ENCODE data around the gene PDHX. TPM values are rescaled to one million over a fixed set of nuclear protein-coding genes. Genes with fewer than 3 reads are reported as not detected.
A peak's percentile ranks its signal among the peaks of the same experiment; 100 is the strongest.

PDHX gene
- total RNA-seq, 1 donor from 2014 or later = 34.6 TPM

DNA sequence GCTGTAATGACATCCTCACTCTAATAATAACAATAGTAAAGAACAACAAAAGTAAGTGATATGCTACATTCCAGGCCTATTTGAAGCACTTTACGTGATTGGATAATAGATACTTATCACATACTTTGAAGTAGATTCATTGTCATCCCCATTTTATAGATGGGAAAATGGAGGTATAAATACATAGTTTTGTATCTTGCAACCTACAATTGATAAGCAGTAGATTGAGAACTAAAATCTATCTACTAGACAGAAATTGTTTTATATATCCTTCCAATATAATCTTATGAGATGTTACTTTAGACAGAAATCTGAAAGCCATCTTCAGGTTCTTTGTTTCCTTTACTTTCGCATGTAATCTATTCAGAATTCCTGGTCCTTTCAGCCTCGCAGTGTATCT lies 118.0 kb downstream of the PDHX start:
- no peaks in the 10 kb centered on the region for H3K27me3 Mint-ChIP-seq (ENCODE audit: unreplicated experiment)
- H3K4me1 Mint-ChIP-seq (ENCODE audit: unreplicated experiment) = peaks cover 42% of the 10 kb centered on the region
- no peak for DNase-seq (ENCODE audit: extremely low spot score, unreplicated experiment)
- peaks cover 12% of the 10 kb centered on the region for H3K9me3 Mint-ChIP-seq (ENCODE audit: unreplicated experiment)
- no peak overlapping the region for H3K27ac Mint-ChIP-seq (ENCODE audit: unreplicated experiment)
- no peak overlapping the region for H3K4me3 Mint-ChIP-seq (ENCODE audit: unreplicated experiment)
- H3K36me3 Mint-ChIP-seq (ENCODE audit: unreplicated experiment) = no peaks in the 10 kb centered on the region
- TF ChIP-seq, protein P1, sequence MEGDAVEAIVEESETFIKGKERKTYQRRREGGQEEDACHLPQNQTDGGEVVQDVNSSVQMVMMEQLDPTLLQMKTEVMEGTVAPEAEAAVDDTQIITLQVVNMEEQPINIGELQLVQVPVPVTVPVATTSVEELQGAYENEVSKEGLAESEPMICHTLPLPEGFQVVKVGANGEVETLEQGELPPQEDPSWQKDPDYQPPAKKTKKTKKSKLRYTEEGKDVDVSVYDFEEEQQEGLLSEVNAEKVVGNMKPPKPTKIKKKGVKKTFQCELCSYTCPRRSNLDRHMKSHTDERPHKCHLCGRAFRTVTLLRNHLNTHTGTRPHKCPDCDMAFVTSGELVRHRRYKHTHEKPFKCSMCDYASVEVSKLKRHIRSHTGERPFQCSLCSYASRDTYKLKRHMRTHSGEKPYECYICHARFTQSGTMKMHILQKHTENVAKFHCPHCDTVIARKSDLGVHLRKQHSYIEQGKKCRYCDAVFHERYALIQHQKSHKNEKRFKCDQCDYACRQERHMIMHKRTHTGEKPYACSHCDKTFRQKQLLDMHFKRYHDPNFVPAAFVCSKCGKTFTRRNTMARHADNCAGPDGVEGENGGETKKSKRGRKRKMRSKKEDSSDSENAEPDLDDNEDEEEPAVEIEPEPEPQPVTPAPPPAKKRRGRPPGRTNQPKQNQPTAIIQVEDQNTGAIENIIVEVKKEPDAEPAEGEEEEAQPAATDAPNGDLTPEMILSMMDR (IDR thresholded peaks at IDR 0.05) = no peak

GRCh38 chr11:35035894-35036408 lies 119.5 kb downstream of the PDHX start:
- Mint-ChIP-seq H3K27ac (ENCODE audit: unreplicated experiment) (peak overlapping the region; percentile 69), H3K9me3 (ENCODE audit: unreplicated experiment) (peaks cover 12% of the 10 kb centered on the region)
- DNase-seq (ENCODE audit: extremely low spot score, unreplicated experiment) = no peak

DNA sequence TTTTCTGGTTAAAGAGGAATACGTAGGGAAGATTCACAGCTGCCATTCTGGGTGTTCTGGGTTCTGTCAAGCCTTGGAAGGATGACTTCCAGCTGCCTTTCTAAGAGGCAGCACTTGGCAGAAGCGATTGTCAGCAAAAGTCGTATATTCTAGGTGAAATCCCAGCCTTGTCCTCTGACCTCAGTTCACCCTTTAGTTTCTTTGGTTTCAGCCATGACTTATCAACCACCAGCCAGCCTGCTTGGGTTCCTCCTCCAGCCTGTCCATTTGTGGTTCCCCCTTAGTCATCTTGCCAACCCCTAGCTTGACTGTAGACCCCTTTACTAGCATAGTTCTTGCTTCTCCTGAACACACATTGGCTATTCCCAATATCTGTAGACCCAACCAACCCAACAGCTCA lies 120.2 kb downstream of the PDHX start:
- Mint-ChIP-seq H3K9me3 (ENCODE audit: unreplicated experiment) (peaks cover 12% of the 10 kb centered on the region), H3K27me3 (ENCODE audit: unreplicated experiment) (no peaks in the 10 kb centered on the region), H3K4me3 (ENCODE audit: unreplicated experiment) (no peak overlapping the region), H3K4me1 (ENCODE audit: unreplicated experiment) (peaks cover 41% of the 10 kb centered on the region), H3K27ac (ENCODE audit: unreplicated experiment) (peak overlapping the region; percentile 69), H3K36me3 (ENCODE audit: unreplicated experiment) (no peaks in the 10 kb centered on the region)
- TF ChIP-seq, protein P1 (IDR thresholded peaks at IDR 0.05) = no peak
- DNase-seq (ENCODE audit: extremely low spot score, unreplicated experiment) = no peak

More at GRCh38 chr11:35035894-35036408, 119.5 kb downstream of the PDHX start:
- H3K36me3 Mint-ChIP-seq (ENCODE audit: unreplicated experiment) = no peaks in the 10 kb centered on the region
- peaks cover 40% of the 10 kb centered on the region for H3K4me1 Mint-ChIP-seq (ENCODE audit: unreplicated experiment)
- H3K4me3 Mint-ChIP-seq (ENCODE audit: unreplicated experiment) = no peak overlapping the region
- TF ChIP-seq, protein P1 (IDR thresholded peaks at IDR 0.05) = no peak
- H3K27me3 Mint-ChIP-seq (ENCODE audit: unreplicated experiment) = no peaks in the 10 kb centered on the region

DNA sequence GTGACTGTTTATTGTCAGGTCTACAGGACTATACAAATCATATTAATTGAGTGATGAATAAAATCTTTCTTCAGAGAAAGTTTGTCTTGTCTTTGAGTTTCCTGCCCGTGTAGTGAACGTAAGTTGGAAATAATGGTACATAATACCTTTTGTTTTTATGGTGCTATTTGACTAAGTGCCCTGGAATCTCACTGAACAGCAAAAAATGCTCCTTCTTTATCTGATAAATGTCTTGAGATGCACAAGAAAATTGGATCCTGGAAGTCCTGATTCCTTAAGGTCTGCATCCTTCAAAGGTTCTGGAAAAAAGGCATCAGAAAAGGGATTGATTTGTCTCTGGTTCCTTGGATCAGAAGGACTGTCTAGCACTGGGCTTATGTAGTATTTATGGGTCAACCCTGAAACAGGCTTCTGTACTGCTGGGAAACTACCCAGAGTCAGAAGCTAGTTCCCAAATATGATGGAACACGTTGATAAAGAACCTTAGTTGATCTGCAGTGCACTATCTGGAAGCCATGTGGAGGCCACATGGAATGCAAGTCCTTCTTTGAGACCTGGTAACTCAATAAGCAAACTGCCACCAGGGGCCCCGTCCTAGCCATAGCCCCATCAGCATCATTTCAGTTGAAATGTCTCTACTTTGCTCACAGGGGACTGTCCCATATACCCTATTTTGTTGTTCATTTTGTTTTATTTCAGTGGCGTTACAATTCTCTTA lies 122.0 kb downstream of the PDHX start:
- no peaks in the 10 kb centered on the region for H3K27me3 Mint-ChIP-seq (ENCODE audit: unreplicated experiment)

GRCh38 chr11:35039076-35039475 lies 122.7 kb downstream of the PDHX start:
- TF ChIP-seq, protein P1 (IDR thresholded peaks at IDR 0.05) = no peak
- H3K9me3 Mint-ChIP-seq (ENCODE audit: unreplicated experiment) = peaks cover 1% of the 10 kb centered on the region
- H3K4me1 Mint-ChIP-seq (ENCODE audit: unreplicated experiment) = peaks cover 35% of the 10 kb centered on the region
- H3K4me3 Mint-ChIP-seq (ENCODE audit: unreplicated experiment) = no peak overlapping the region
- DNase-seq (ENCODE audit: extremely low spot score, unreplicated experiment) = no peak
- no peaks in the 10 kb centered on the region for H3K36me3 Mint-ChIP-seq (ENCODE audit: unreplicated experiment)
- no peaks in the 10 kb centered on the region for H3K27me3 Mint-ChIP-seq (ENCODE audit: unreplicated experiment)
- H3K27ac Mint-ChIP-seq (ENCODE audit: unreplicated experiment) = no peak overlapping the region

More for the DNA sequence above, 122.0 kb downstream of the PDHX start:
- TF ChIP-seq, protein P1 (IDR thresholded peaks at IDR 0.05) = no peak
- Mint-ChIP-seq H3K9me3 (ENCODE audit: unreplicated experiment) (peaks cover 8% of the 10 kb centered on the region), H3K4me1 (ENCODE audit: unreplicated experiment) (peaks cover 35% of the 10 kb centered on the region), H3K27ac (ENCODE audit: unreplicated experiment) (no peak overlapping the region), H3K36me3 (ENCODE audit: unreplicated experiment) (no peaks in the 10 kb centered on the region), H3K4me3 (ENCODE audit: unreplicated experiment) (no peak overlapping the region)
- DNase-seq (ENCODE audit: extremely low spot score, unreplicated experiment) = no peak

Data from osteocyte (in vitro differentiated cells).